A172 (cell line): Measurements from ENCODE around the gene TENT5C. TPM values are rescaled to one million over a fixed set of nuclear protein-coding genes. Genes with fewer than 3 reads are reported as not detected.

Source experiments
- DNase-seq: peaks from one replicate; pipeline ENCODE4 v3.0.0-alpha.2; 2015; ENCODE audit warnings: low spot score
- total RNA-seq: library from RNA; depleted of rRNA; stranded (reverse); fragments of >200 nt; shearing (Covaris generic); gene quantifications from 2 replicates; pipeline ENCODE4 v1.2.3, GENCODE V29; 2014

The TENT5C gene
- total RNA-seq, 1 experiment from 2014 or later = 0.31 TPM

GRCh38 chr1:117573386-117574023 is 32.3 kb upstream of the TENT5C start:
- peak; percentile 13 for DNase-seq

- no peak for DNase-seq
These were observed 31.6 kb upstream of the TENT5C start for GRCh38 chr1:117574161-117574835.

- no peak for DNase-seq
These were observed 30.1 kb upstream of the TENT5C start for GRCh38 chr1:117575586-117576225.

GRCh38 chr1:117576236-117576635 is 29.6 kb upstream of the TENT5C start:
- no peak for DNase-seq

- no peak for DNase-seq
These were observed 28.5 kb upstream of the TENT5C start for GRCh38 chr1:117577191-117577885.

DNA sequence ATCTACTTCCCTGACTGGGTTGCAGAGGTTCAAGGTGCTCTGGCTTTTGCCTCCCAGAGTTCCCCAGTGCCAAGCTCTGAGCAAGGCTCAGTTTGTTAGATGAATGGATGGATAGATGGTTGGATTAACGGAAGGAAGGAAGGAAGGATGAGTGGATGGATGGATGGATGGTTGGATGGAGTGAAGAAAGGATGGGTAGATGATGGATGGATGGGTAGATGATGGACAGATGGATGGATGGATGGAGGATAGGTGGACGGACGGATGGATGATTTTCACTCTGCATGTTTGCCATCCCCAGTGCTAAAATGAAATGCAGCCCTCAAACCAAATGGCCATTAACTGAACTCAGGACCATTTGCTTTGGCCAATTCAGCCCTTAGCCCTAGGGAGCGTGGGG is 27.4 kb upstream of the TENT5C start:
- no peak for DNase-seq

DNA sequence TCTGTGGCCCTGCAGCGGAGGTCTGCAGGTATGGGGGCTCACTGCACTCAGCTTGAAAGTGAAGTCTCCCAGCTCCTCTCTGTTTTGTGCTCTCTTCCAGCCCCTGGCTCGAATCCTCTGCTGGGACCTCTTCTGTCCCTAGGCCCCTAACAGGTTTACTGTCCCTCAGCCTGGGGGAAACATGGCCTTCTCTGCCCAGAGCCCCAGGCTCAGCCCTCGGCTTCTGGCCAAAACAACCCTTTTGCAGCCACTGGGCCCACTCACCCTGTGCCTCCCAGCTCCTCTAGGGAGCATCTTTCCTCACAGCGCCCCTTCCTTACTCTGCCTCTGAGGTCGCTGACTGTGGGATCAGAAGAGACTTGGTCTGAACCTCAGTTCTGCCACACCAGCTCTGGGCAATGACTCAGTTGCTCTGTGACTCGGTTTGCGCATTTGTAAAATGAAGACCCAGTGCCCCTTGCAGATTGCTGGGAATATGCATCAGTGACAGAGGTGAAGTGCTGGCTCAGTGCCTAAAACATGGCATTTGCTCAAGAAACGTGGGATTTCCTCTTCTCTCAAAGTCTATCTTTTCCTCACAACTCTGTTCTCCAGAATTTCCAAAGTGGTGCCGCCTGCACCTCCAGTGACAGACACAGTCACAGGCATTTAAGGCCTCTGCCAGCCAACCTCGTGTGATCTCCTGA is 26.5 kb upstream of the TENT5C start:
- no peak for DNase-seq

DNA sequence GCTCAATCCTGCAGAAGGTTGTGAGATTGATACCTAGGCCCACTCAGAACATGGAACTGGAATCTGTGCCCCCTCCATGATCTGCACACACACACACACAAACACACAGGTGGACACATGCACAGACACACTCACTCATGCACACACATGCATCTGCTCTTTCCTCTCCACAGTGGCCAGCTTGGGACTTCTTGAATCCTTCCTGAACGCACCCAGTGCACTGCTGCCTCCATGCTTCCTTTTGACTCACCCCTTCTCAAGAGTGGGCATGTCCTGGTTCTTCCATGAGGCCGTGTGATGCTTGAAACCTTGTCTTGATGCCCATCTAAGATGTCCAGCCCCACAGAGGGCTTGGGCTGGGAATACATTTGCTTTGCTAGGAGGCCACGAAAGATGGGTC is 25.4 kb upstream of the TENT5C start:
- no peak for DNase-seq

- DNase-seq = no peak
These were observed 25.0 kb upstream of the TENT5C start for GRCh38 chr1:117580882-117581281.

DNA sequence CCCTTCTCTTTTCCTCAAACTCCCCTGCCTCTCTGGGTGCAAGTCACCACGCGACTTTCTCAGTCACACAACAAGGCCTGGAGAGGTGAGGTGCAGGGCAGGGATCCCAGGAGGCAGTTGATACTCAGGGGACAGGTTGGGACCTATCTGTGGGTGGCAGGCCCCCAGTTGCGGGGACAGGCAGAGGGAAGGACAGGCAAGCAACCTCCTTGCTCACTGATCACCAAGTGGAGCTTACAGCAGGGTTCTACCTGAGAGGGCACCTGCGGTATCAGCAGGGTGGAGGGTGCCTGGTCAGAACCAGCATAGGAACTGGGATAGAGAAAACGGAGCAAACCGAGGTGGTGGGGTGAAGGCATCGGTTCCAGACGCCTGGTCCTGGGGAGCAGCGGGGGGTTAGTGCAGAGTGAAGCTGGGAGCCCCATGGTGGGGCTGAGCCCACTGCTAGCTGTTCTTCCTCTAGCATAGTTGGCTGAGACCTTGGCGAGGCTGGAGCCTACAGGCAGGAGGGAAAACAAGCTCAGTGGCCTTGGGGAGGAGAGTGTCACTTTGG is 24.4 kb upstream of the TENT5C start:
- no peak for DNase-seq

- DNase-seq = no peak
These were observed 23.4 kb upstream of the TENT5C start for GRCh38 chr1:117582451-117582850.

GRCh38 chr1:117583247-117583646 is 22.6 kb upstream of the TENT5C start:
- DNase-seq = no peak

DNA sequence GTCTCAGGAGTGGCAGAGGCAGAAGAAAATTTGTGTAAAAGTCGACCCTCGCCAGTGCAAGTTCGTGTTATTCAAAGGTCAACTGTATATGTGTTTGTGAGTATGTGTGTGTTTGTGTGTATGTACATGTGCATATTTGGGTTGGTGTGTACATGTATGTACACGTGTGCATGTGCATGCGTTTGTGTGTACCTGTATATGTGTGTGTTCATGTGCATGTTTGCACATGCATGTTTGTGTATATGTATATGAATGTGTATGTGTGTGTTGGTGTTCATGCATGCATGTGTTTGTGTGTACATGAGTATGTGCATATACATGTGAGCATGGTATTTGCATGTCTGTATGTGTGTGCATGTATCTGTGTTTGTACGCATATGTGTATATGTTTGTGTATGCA is 21.7 kb upstream of the TENT5C start:
- no peak for DNase-seq

GRCh38 chr1:117585086-117585485 is 20.8 kb upstream of the TENT5C start:
- no peak for DNase-seq

GRCh38 chr1:117586337-117586736 is 19.5 kb upstream of the TENT5C start:
- DNase-seq = no peak

- DNase-seq = no peak
These were observed 18.9 kb upstream of the TENT5C start for GRCh38 chr1:117586747-117587498.

DNA sequence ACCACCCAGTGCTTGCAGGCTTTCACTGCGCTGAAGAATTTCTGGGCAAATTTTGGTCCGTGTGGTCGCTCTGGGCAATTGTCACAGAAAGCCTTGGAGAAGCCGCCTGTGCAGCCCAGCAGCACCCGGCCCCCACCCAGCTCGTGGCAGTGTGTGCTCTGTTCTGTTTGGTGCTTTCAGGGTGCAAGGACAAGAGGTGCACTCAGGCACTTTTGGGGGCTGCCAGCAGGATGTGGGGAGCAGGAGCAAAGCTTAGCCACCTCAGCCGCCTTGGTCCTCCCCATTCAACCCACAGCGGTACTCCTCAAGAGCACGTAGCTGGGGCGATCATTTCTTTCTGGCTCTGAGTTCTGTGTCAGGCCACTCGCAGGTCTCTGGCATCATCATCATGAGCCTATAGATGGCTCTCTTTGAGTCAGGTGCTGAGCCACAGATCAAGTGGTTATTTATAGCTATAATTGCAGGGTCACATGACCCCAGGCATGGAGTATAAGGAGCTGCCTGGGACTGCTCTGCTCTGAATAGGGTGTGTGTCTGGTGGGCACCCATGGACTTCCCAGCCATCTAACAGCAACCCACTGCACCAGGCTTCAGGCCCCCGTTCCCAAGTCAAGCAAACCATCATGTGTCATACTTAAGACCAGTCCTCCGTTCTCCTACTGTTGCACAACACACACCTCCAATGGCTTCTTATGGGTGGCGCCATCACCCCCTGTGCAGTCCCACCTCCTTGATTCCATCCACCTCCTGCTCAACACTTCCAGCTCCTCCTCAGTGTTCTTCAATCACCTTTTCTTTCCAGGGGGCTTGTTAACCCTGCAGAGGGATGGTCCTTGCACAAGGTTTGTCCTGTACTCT is 18.1 kb upstream of the TENT5C start:
- DNase-seq = no peak

GRCh38 chr1:117589544-117589943 is 16.3 kb upstream of the TENT5C start:
- no peak for DNase-seq

- no peak for DNase-seq
These were observed 15.4 kb upstream of the TENT5C start for GRCh38 chr1:117590273-117590925.
